Measurements from ENCODE around the gene LGSN.

GRCh38 chr6:63306420-63306819 lies 13.4 kb downstream of the LGSN start:
- TF ChIP-seq MAX (IDR thresholded peaks at IDR 0.05) (no peak), ELF1 (CRISPR knock-in tag; IDR thresholded peaks at IDR 0.05) (no peak), EP300 (IDR thresholded peaks at IDR 0.05; ENCODE audit: low read depth in 2 of 2, low read length in 2 of 2) (no peak), EP300 (CRISPR knock-in tag; IDR thresholded peaks at IDR 0.05; ENCODE audit: borderline replicate concordance) (no peak), E2F1 (CRISPR knock-in tag; IDR thresholded peaks at IDR 0.05) (no peak), TEF (CRISPR knock-in tag; IDR thresholded peaks at IDR 0.05) (no peak), RXRA (CRISPR knock-in tag; IDR thresholded peaks at IDR 0.05) (no peak), CEBPB (IDR thresholded peaks at IDR 0.05; ENCODE audit: borderline replicate concordance, low read depth, low read length) (no peak), SMYD3 (CRISPR knock-in tag; IDR thresholded peaks at IDR 0.05) (no peak), POLR2AphosphoS5 (IDR thresholded peaks at IDR 0.05; ENCODE audit: low read depth, low read length) (no peak), ZHX1 (CRISPR knock-in tag; IDR thresholded peaks at IDR 0.05; ENCODE audit: low read depth) (no peak), ZKSCAN1 (IDR thresholded peaks at IDR 0.05; ENCODE audit: low read length) (no peak), POLR2A (IDR thresholded peaks at IDR 0.05; ENCODE audit: insufficient read depth in 1 of 2, low read depth in 2 of 2, low read length in 2 of 2) (no peak), NKX3-1 (CRISPR knock-in tag; IDR thresholded peaks at IDR 0.05) (no peak)

Measured in HepG2 (cell line).